Anterior cingulate cortex (tissue), 58 donors: Measurements from ENCODE around the gene ZNF628.

Experiments used
- DNase-seq, 58 donors: peaks; one replicate each; lab custom pipeline; 2025; lab: John Stamatoyannopoulos, UW

Gene ZNF628

GRCh38 chr19:55476100-55476775 is at the start of gene ZNF628:
Gene ZNF628 (plus strand): TSS chr19:55476617. CDS start chr19:55479911, 3,294 bp downstream.
- peak; percentile 71 to 99 (median 98) for DNase-seq

GRCh38 chr19:55431183-55431582 is 45.2 kb upstream of the ZNF628 start:
- DNase-seq = no peak

GRCh38 chr19:55432241-55432959 is 44.0 kb upstream of the ZNF628 start:
- no peak for DNase-seq

- no peak for DNase-seq
These were observed 43.1 kb upstream of the ZNF628 start for GRCh38 chr19:55433292-55433691.

- no peak for DNase-seq
These were observed 42.0 kb upstream of the ZNF628 start for GRCh38 chr19:55434356-55434919.

- DNase-seq = no peak
These were observed 41.4 kb upstream of the ZNF628 start for GRCh38 chr19:55435020-55435419.

GRCh38 chr19:55436847-55437246 is 39.6 kb upstream of the ZNF628 start:
- no peak for DNase-seq

GRCh38 chr19:55437410-55437809 is 39.0 kb upstream of the ZNF628 start:
- DNase-seq = peak in 4 of 58 donors; percentile 15 to 44 (median 24)

- DNase-seq = no peak
These were observed 37.4 kb upstream of the ZNF628 start for GRCh38 chr19:55439052-55439451.

- no peak for DNase-seq
These were observed 35.9 kb upstream of the ZNF628 start for GRCh38 chr19:55440411-55441105.

- DNase-seq = no peak
These were observed 35.1 kb upstream of the ZNF628 start for GRCh38 chr19:55441319-55441691.

- peak in 2 of 58 donors; percentile 14 for DNase-seq
These were observed 34.6 kb upstream of the ZNF628 start for GRCh38 chr19:55441692-55442321.

GRCh38 chr19:55442372-55442961 is 34.0 kb upstream of the ZNF628 start:
- peak in 11 of 58 donors; percentile 12 to 43 (median 29) for DNase-seq

- peak in 38 of 58 donors; percentile 21 to 71 (median 44) for DNase-seq
These were observed 33.2 kb upstream of the ZNF628 start, which contains the start of gene SHISA7 for GRCh38 chr19:55443045-55443823. Gene SHISA7 (minus strand): TSS chr19:55443300. CDS start chr19:55442863, 437 bp downstream.

GRCh38 chr19:55443824-55444480 is 32.5 kb upstream of the ZNF628 start:
- DNase-seq = peak in 1 of 58 donors; percentile 43

GRCh38 chr19:55444646-55445045 is 31.8 kb upstream of the ZNF628 start:
- DNase-seq = peak in 5 of 58 donors; percentile 12 to 20 (median 15)

GRCh38 chr19:55446060-55446459 is 30.4 kb upstream of the ZNF628 start:
- DNase-seq = no peak

- peak in 54 of 58 donors; percentile 14 to 90 (median 74) for DNase-seq
These were observed 28.8 kb upstream of the ZNF628 start for GRCh38 chr19:55447421-55448174.
